ENCODE data around the gene CGB5. TPM values are rescaled to one million over a fixed set of nuclear protein-coding genes. Genes with fewer than 3 reads are reported as not detected.
"Not testable (repeated sequence)": the region's sequence is repeated elsewhere in the genome, so short reads cannot be mapped to it uniquely, and the experiment has no call there.

The CGB5 gene
- total RNA-seq, 2 experiments from 2014 or later, result not detected

GRCh38 chr19:49014870-49015255, 28.8 kb upstream of the CGB5 start:
- no peak for ATAC-seq
- no peak overlapping the region for H3K4me3 Mint-ChIP-seq
- CTCF ChIA-PET, result interaction anchor here (1.5 to 1.7 kb wide), 2 partner anchors 15 to 21 kb away, joined by 6 to 9 read pairs; partner anchors contain the start of genes GYS1 and RUVBL2

GRCh38 chr19:49016067-49016839, 27.4 kb upstream of the CGB5 start:
- ChIA-PET POLR2A (no interaction called here), CTCF (interaction anchor here (0.8 to 4.3 kb wide), 2 partner anchors 17 to 23 kb away, joined by 3 to 26 read pairs; partner anchors contain the start of genes GYS1 and RUVBL2)
- DNase-seq, result no peak

More at GRCh38 chr19:49014870-49015255, 28.8 kb upstream of the CGB5 start:
- Mint-ChIP-seq H3K9me3 (ENCODE audit: insufficient read depth) (no peaks in the 10 kb centered on the region), H3K27me3 (ENCODE audit: low read depth) (peaks cover 7% of the 10 kb centered on the region), H3K27ac (no peak overlapping the region), H3K4me1 (ENCODE audit: low read depth) (peaks cover 23% of the 10 kb centered on the region), H3K36me3 (ENCODE audit: low read depth) (peaks cover 23% of the 10 kb centered on the region)
- DNase-seq, result no peak
- POLR2A ChIA-PET, result no interaction called here

GRCh38 chr19:49017041-49017665, 26.5 kb upstream of the CGB5 start, which contains the start of gene LHB:
LHB (minus strand) TSS chr19:49017091; CDS start chr19:49017081, 10 bp downstream.
- no peaks in the 10 kb centered on the region for H3K9me3 Mint-ChIP-seq (ENCODE audit: insufficient read depth)
- no peak within 1 kb of the TSS for H3K27ac Mint-ChIP-seq
- peaks cover 20% of the 10 kb centered on the region for H3K36me3 Mint-ChIP-seq (ENCODE audit: low read depth)
- POLR2A ChIA-PET, result interaction anchor here (1.3 kb wide), 1 partner anchor 23 kb away, joined by 3 read pairs; no protein-coding TSS in a partner anchor
- peaks cover 11% of the 10 kb centered on the region for H3K27me3 Mint-ChIP-seq (ENCODE audit: low read depth)
- ATAC-seq (no peak), DNase-seq (no peak)
- H3K4me3 Mint-ChIP-seq, result peak within 1 kb of the TSS; percentile 72
- peaks cover 39% of the 10 kb centered on the region for H3K4me1 Mint-ChIP-seq (ENCODE audit: low read depth)
- CTCF ChIA-PET, result interaction anchor here (1.3 to 5.8 kb wide), 3 partner anchors 18 to 38 kb away, joined by 4 to 32 read pairs (median 26); partner anchors contain the start of genes GYS1 and RUVBL2

More at GRCh38 chr19:49016067-49016839, 27.4 kb upstream of the CGB5 start:
- no peak overlapping the region for H3K27ac Mint-ChIP-seq
- peaks cover 8% of the 10 kb centered on the region for H3K27me3 Mint-ChIP-seq (ENCODE audit: low read depth)
- H3K4me3 Mint-ChIP-seq, result no peak overlapping the region
- ATAC-seq, result no peak
- no peaks in the 10 kb centered on the region for H3K9me3 Mint-ChIP-seq (ENCODE audit: insufficient read depth)
- H3K36me3 Mint-ChIP-seq (ENCODE audit: low read depth), result peaks cover 20% of the 10 kb centered on the region
- H3K4me1 Mint-ChIP-seq (ENCODE audit: low read depth), result peaks cover 35% of the 10 kb centered on the region

GRCh38 chr19:49017666-49018351, 25.8 kb upstream of the CGB5 start:
- DNase-seq, result peak; percentile 73
- Mint-ChIP-seq H3K9me3 (ENCODE audit: insufficient read depth) (no peaks in the 10 kb centered on the region), H3K4me1 (ENCODE audit: low read depth) (peaks cover 39% of the 10 kb centered on the region), H3K4me3 (peak overlapping the region; percentile 72), H3K27ac (no peak overlapping the region), H3K36me3 (ENCODE audit: low read depth) (peaks cover 16% of the 10 kb centered on the region), H3K27me3 (ENCODE audit: low read depth) (peaks cover 11% of the 10 kb centered on the region)
- CTCF ChIA-PET, result interaction anchor here (1.0 to 5.8 kb wide), 5 partner anchors 14 to 80 kb away, joined by 3 to 32 read pairs (median 8); partner anchors contain the start of genes GYS1 and RUVBL2
- POLR2A ChIA-PET, result interaction anchor here (0.7 to 1.3 kb wide), 2 partner anchors 24 to 80 kb away, joined by 3 read pairs; no protein-coding TSS in a partner anchor
- peak; percentile 81 for ATAC-seq

GRCh38 chr19:49018388-49019241, 25.0 kb upstream of the CGB5 start:
- H3K4me3 Mint-ChIP-seq, result peak overlapping the region; percentile 72
- not testable (repeated sequence) for H3K9me3 Mint-ChIP-seq (ENCODE audit: insufficient read depth)

GRCh38 chr19:49019242-49019932, 24.3 kb upstream of the CGB5 start:
- ChIA-PET POLR2A (interaction anchor here (1.1 kb wide), 1 partner anchor 79 kb away, joined by 3 read pairs; no protein-coding TSS in a partner anchor), CTCF (interaction anchor here (1.7 to 5.8 kb wide), 3 partner anchors 21 to 78 kb away, joined by 8 to 32 read pairs (median 26); partner anchors contain the start of genes GYS1 and RUVBL2)
- peak overlapping the region; percentile 30 for H3K27ac Mint-ChIP-seq
- DNase-seq (peak; percentile 64), ATAC-seq (peak; percentile 32)
- H3K36me3 Mint-ChIP-seq (ENCODE audit: low read depth), result peaks cover 7% of the 10 kb centered on the region
- H3K4me3 Mint-ChIP-seq, result peak overlapping the region; percentile 72
- H3K4me1 Mint-ChIP-seq (ENCODE audit: low read depth), result peaks cover 39% of the 10 kb centered on the region
- peaks cover 11% of the 10 kb centered on the region for H3K27me3 Mint-ChIP-seq (ENCODE audit: low read depth)
- H3K9me3 Mint-ChIP-seq (ENCODE audit: insufficient read depth), result no peaks in the 10 kb centered on the region

More at GRCh38 chr19:49018388-49019241, 25.0 kb upstream of the CGB5 start:
- Mint-ChIP-seq H3K4me1 (ENCODE audit: low read depth) (peaks cover 39% of the 10 kb centered on the region), H3K36me3 (ENCODE audit: low read depth) (peaks cover 14% of the 10 kb centered on the region), H3K27ac (peak overlapping the region; percentile 30), H3K27me3 (ENCODE audit: low read depth) (peaks cover 11% of the 10 kb centered on the region)
- DNase-seq (peak; percentile 48), ATAC-seq (peak; percentile 25)
- POLR2A ChIA-PET, result interaction anchor here (1.1 to 1.3 kb wide), 2 partner anchors 25 to 79 kb away, joined by 3 read pairs; no protein-coding TSS in a partner anchor
- CTCF ChIA-PET, result interaction anchor here (1.0 to 5.8 kb wide), 5 partner anchors 15 to 79 kb away, joined by 3 to 32 read pairs (median 8); partner anchors contain the start of genes GYS1 and RUVBL2

GRCh38 chr19:49020342-49020741, 23.3 kb upstream of the CGB5 start:
- Mint-ChIP-seq H3K4me3 (no peak overlapping the region), H3K4me1 (ENCODE audit: low read depth) (peaks cover 39% of the 10 kb centered on the region), H3K9me3 (ENCODE audit: insufficient read depth) (no peaks in the 10 kb centered on the region), H3K27ac (no peak overlapping the region), H3K36me3 (ENCODE audit: low read depth) (peaks cover 7% of the 10 kb centered on the region), H3K27me3 (ENCODE audit: low read depth) (peaks cover 11% of the 10 kb centered on the region)
- POLR2A ChIA-PET, result no interaction called here
- no peak for DNase-seq
- CTCF ChIA-PET, result interaction anchor here (0.6 to 5.8 kb wide), 3 partner anchors 22 to 36 kb away, joined by 3 to 32 read pairs (median 26); partner anchors contain the start of genes GYS1 and RUVBL2
- ATAC-seq, result no peak

- Mint-ChIP-seq H3K36me3 (ENCODE audit: low read depth) (no peaks in the 10 kb centered on the region), H3K27me3 (ENCODE audit: low read depth) (peaks cover 11% of the 10 kb centered on the region), H3K4me1 (ENCODE audit: low read depth) (peaks cover 39% of the 10 kb centered on the region), H3K27ac (peak overlapping the region; percentile 2), H3K4me3 (no peak overlapping the region), H3K9me3 (ENCODE audit: insufficient read depth) (no peaks in the 10 kb centered on the region)
- POLR2A ChIA-PET, result no interaction called here
- CTCF ChIA-PET, result interaction anchor here (0.6 to 5.8 kb wide), 3 partner anchors 22 to 77 kb away, joined by 3 to 32 read pairs (median 4); no protein-coding TSS in a partner anchor
- DNase-seq (no peak), ATAC-seq (no peak)
These were observed 22.4 kb upstream of the CGB5 start for GRCh38 chr19:49020931-49021895.

GRCh38 chr19:49022116-49022515, 21.5 kb upstream of the CGB5 start:
- Mint-ChIP-seq H3K36me3 (ENCODE audit: low read depth) (no peaks in the 10 kb centered on the region), H3K27me3 (ENCODE audit: low read depth) (peaks cover 11% of the 10 kb centered on the region), H3K9me3 (ENCODE audit: insufficient read depth) (no peaks in the 10 kb centered on the region), H3K27ac (no peak overlapping the region), H3K4me1 (ENCODE audit: low read depth) (peaks cover 38% of the 10 kb centered on the region), H3K4me3 (no peak overlapping the region)
- CTCF ChIA-PET, result interaction anchor here (1.4 to 5.8 kb wide), 2 partner anchors 23 to 76 kb away, joined by 4 to 32 read pairs; no protein-coding TSS in a partner anchor
- POLR2A ChIA-PET, result no interaction called here
- no peak for ATAC-seq
- no peak for DNase-seq

Data from activated CD8-positive, alpha-beta T cell treated with anti-CD3 and anti-CD28 coated beads, Interleukin-2, amount 10 ng/mL, durations not matched to agents 7 days and 5 days (primary cell).